HG02981 (cell line): ENCODE measurements around the gene SLC26A3.
"Not testable (repeated sequence)": the region's sequence is repeated elsewhere in the genome, so short reads cannot be mapped to it uniquely, and the experiment has no call there.

ENCODE experiments used
- ATAC-seq: cut with Tn5 transposase; IDR thresholded peaks from one replicate; pipeline ENCODE4 v1.9.1; 2021; ENCODE audit warnings: mild to moderate bottlenecking, moderate library complexity; ENCODE audit not compliant: unreplicated experiment

The SLC26A3 gene

GRCh38 chr7:107803009-107803610, at the start of gene SLC26A3:
Gene SLC26A3 (minus strand): TSS chr7:107803223. CDS start chr7:107794509, 8,714 bp downstream.
- no peak for ATAC-seq

- no peak for ATAC-seq
These were observed 47.6 kb upstream of the SLC26A3 start for GRCh38 chr7:107850643-107851042.

DNA sequence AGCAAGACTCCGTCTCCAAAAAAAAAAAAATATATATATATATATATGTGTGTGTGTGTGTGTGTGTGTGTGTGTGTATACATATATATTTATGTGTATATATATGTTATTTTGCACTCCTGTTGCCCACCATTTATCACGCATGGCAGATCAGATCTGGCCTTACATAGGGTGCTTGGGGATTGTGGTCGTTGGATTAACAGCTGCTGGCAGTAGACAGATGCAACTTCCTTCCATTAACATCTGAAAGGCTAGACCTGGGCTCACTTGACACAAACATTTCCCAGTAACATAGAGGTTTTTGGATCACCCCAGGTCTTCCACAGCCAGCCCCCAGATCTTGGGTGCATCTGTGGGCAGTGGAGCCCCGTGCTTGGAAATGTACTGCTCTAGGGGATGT, 47.2 kb upstream of the SLC26A3 start:
- ATAC-seq = no peak

DNA sequence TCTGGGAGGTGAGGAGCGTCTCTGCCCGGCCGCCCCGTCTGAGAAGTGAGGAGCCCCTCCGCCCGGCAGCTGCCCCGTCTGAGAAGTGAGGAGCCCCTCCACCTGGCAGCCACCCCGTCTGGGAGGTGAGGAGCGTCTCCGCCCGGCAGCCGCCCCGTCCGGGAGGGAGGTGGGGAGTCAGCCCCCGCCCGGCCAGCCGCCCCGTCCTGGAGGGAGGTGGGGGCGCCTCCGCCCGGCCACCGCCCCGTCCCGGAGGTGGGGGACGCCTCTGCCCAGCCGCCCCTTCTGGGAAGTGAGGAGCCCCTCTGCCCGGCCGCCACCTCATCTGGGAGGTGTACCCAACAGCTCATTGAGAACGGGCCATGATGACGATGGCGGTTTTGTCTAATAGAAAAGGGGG, 45.2 kb upstream of the SLC26A3 start:
- not testable (repeated sequence) for ATAC-seq

- not testable (repeated sequence) for ATAC-seq
These were observed 44.8 kb upstream of the SLC26A3 start for GRCh38 chr7:107847836-107848175.

- ATAC-seq = no peak
These were observed 44.3 kb upstream of the SLC26A3 start for GRCh38 chr7:107847168-107847835.

DNA sequence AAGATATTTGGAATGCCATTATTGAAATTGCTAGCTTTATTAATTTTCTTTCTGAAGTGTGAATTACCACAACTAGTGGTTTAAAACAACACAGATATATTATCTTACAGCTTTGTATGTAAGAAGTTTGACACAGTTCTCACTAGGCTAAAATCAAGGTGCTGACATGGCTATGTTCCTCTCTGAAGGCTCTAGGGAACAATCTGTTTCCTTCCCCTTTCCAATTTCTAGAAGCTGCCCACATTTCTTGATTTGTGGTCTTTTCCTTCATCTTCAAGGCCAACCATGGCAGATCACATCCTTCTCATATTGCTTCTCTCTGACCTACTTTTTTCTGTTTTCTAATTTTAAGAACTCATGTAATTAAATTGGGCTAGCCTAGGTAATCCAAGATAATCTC, 43.3 kb upstream of the SLC26A3 start:
- no peak for ATAC-seq

DNA sequence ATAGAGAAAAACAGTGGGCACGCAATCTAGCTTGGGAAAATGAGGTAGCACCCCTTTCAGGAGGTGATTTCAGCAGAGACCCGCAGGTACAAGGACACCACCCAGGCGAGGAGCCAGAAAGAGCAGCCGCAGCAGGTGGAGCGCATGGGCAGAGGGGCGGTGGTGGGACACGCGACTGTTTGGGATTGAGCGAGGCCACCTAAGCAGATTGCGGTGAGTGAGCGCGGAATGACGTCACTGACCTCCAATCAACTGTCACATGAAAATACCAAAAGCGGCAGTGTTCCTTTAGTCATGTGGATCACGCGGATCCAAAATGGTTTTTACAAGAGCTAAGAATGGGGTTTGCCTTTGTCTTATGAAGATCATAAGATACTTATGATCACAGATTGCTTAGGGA, 40.2 kb upstream of the SLC26A3 start:
- no peak for ATAC-seq

DNA sequence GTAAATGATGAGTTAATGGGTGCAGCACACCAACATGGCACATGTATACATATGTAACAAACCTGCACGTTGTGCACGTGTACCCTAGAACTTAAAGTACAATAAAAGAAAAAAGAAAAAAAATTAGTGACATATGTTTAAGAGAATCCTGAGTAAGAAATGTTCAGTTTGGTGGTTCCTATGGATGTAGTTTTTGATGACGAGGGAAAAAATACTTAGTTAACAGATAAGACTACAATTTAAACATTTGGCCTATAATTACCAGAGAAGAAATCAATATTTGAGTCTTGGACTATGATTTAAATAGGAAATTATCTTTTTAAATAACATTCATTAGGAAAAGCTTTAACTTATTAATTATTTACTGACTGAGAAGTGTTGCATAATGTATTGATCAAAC, 39.2 kb upstream of the SLC26A3 start:
- no peak for ATAC-seq

- no peak for ATAC-seq
These were observed 36.0 kb upstream of the SLC26A3 start for GRCh38 chr7:107838816-107839565.

DNA sequence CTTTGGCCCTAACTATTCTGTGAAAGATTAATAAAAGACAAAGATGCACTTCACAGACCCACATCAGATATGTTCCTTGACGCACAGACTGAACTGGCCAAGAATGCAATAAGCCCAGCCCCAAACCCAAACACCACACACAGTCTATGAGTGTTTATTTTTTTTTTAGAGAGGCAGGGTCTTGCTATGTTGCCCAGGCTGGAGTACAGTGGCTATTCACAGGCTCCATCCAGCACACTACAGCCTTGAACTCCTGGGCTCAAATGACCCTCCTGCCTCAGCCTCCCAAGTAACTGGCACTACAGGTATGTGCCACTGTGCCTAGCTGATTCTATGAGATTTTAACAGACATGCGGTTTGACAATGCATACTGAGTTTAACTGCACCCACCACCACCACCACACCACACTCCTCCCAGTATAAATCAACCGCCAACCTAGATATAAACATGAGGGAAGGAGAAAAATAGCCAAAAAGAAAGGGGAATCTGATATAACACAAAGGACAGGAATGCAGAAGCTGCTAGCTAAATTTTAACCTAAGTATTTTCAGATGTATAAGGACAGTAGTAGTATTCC, 35.1 kb upstream of the SLC26A3 start:
- ATAC-seq = no peak

GRCh38 chr7:107837145-107837512, 34.1 kb upstream of the SLC26A3 start:
- ATAC-seq = no peak

- ATAC-seq = no peak
These were observed 33.5 kb upstream of the SLC26A3 start for GRCh38 chr7:107836237-107837144.

- no peak for ATAC-seq
These were observed 31.4 kb upstream of the SLC26A3 start for GRCh38 chr7:107834401-107834800.

GRCh38 chr7:107833684-107834106, 30.7 kb upstream of the SLC26A3 start:
- no peak for ATAC-seq

DNA sequence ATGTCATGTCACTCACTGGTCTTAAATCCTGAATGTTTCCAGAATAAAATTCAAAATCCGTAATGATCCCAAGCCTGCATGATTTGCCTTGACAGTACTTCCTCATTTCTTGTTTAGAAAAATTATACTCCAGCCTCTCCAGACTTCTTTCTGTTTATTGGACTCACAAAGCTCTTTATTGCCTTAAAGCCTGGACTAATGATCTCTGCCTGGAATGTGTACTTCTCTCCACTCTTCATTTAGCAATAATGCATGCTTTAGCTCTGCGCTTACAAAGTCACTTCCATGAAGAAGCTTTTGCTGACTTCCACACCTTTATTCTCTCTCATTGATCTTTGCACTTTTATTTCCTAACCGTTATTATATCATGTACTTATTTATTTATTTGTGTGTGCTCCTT, 27.4 kb upstream of the SLC26A3 start:
- no peak for ATAC-seq

DNA sequence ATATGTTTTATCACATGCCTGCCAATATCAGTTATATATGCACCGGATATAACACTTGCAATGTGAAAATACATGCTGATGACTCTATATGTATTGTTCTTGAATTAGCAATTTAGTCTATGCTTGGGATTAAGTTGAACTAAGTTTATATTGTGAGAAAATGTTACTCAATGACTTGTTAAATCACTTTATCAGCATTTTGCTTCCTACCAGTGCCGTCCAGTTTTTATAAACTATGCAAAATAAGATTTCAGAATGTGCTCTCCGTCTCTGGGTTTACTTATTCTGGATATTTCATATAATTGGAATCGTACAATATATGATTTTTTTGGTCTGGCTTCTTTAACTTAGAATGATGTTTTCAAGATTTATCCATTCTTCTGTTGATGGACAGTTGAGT, 25.5 kb upstream of the SLC26A3 start:
- no peak for ATAC-seq

DNA sequence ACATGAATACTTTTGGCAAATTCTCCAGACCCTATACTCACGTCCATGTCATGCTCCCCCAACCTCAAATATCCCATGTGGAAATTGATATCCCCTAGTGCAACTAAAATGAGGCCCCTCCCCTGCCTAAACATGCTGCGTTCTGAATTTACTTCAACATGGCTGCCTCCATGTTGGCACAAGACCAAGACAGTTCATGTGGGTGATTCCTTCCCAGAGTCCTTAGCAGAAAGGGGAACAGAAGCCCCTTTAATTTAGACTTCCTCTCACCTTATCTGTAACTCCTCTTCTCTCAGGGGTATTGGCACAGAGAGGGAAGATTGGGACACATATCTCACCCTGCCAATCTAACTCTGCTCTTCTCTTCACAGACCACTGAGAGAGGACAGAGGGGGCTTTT, 24.5 kb upstream of the SLC26A3 start:
- no peak for ATAC-seq

- ATAC-seq = no peak
These were observed 23.4 kb upstream of the SLC26A3 start for GRCh38 chr7:107826451-107826850.

- ATAC-seq = no peak
These were observed 21.8 kb upstream of the SLC26A3 start for GRCh38 chr7:107824858-107825257.

DNA sequence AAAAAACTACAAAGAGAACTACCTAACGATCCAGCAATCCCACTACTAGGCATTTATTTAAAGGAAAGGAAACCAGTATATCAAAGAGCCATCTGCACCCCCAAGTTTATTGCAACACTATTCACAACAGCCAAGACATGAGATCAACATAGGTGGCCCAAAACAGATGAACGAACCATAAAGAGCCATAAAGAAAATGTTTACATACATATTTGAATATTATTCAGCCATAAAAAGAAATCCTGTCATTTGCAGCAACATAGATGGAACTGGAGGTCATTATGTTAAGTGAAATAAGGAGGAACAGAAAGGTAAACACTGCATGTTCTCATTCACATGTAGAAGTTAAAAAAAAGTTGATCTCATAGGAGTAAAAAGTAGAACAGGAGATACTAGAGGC, 15.6 kb upstream of the SLC26A3 start:
- no peak for ATAC-seq
